GM21515 (cell line): ENCODE results near the gene ACOT2.
"Not testable (repeated sequence)": the region's sequence is repeated elsewhere in the genome, so short reads cannot be mapped to it uniquely, and the experiment has no call there.

ENCODE experiments used
- ATAC-seq: cut with Tn5 transposase; IDR thresholded peaks from one replicate; pipeline ENCODE4 v1.9.1; 2021; ENCODE audit not compliant: unreplicated experiment

ACOT2 gene

DNA sequence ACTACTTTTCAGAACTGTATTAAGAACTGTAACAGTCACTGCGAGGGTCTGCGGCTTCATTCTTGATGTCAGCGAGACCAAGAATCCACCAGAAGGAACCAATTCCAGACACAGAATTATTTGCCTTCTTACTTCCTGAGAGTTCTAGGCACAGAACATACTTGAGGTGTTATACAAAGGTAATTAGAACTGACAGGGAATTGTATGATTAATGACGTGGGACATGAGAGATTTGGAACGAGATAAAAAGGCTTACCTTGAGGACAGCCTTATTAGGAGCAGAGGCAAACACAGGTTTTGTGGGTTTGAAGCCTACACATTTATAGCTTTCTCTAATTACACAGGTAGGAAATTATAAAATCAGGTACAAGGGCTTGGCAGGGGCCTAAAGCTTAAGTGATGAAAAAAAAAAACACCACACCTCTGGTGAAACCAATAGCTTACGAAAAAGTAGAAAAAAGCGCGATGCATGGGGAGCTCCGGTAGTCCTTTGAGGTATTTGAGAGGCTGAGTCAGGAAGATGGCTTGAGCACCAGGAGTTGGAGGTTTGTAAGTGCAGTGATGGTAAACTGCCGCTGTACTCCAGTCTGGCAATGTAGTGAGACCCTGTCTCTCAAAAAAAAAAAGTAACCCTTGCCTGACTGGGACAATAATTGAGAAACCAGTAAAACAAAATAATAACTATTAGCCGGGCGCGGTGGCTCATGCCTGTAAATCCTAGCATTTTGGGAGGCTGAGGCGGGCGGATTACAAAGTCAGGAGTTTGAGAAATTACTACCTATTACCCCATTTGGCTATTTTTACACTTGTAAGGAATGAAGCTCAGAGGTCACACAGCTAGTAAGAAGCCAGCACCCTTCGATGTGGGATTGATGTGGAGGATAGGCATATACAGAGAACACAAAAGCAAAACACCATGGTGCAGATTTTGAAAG lies 795 bp upstream of the ACOT2 start:
- ATAC-seq = no peak

DNA sequence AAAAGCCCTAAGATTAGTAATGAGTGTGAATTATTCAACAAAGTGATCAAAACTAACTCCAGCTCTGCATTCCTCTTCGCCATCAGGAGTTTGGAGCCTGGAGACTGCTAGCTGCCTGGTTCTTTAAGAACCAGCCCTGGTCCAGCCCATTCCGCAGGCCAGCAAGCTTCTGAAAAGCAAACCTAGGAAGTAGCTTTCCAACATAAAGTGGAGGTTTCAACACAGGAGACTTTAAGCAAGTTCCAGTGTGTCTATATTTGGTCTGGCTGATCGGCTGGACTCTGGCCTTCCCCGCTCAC lies 178 bp upstream of the ACOT2 start:
- ATAC-seq = not testable (repeated sequence)

DNA sequence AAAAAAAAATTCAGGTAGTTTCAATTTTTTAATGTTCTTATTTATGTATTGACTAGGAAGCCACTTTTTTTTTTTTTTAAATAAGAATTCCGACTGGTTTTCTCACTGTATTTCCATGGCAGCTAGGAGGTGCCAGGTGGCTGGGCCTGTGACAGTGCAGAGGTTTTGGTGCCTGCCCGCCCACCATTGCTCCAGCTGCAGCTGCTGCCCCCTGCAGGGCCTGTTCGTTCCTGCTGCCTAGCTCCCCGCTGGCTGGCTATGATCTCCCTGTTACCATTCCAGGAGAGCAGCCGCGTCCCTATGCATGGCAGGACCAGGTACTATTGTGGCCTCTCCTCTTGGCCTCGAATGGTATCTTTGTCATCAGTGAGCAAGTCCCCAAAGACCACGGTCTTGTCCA lies 1.9 kb downstream of the ACOT2 start:
- ATAC-seq = not testable (repeated sequence)

DNA sequence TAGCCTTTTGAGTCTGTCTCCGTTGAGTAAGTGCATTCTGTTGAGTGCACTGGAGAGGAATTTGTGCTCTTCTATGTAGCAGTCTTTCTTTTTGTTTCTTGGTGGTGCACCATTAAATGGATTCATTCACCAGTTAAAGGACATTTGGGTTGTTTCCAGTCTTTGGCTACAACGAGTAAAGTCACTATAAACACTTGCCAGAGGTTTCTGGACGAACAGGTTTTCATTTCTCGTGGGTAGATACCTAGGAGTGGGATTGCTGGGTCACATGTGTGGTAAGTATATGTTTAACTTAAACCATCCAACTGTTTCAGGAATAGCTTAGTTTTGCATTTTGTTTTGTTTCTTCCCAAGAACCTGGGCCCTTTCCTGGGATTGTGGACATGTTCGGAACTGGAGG lies 4.0 kb downstream of the ACOT2 start:
- ATAC-seq = not testable (repeated sequence)

DNA sequence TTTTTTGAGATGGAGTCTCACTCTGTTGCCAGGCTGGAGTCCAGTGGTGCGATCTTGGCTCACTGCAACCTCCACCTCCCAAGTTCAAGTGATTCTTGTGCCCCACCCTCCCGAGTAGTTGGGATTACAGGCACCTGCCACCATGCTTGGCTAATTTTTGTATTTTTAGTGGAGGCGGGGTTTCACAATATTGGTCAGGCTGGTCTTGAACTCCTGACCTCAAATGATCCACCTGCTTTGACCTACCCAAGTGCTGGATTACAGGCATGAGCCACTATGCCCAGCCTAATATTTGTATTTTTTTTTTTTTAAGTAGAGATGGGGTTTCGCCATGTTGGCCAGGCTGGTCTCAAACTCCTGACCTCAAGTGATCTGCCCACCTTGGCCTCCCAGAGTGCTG lies 4.7 kb downstream of the ACOT2 start:
- ATAC-seq = not testable (repeated sequence)

DNA sequence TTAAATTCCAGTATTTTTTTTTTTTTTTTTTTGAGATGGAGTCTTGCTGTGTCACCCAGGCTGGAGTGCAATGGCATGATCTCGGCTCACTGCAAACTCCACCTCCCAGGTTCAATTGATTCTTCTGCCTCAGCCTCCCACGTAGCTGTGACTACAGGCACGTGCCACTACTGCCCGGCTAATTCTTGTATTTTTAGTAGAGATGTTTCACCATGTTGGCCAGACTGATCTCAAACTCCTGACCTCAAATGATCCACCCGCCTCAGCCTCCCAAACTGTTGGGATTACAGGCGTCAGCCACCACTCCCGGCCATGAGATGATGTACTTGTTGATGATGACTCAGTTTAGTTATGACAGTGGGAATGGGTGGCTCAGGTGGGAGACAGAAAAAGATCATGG lies 5.2 kb downstream of the ACOT2 start:
- not testable (repeated sequence) for ATAC-seq

DNA sequence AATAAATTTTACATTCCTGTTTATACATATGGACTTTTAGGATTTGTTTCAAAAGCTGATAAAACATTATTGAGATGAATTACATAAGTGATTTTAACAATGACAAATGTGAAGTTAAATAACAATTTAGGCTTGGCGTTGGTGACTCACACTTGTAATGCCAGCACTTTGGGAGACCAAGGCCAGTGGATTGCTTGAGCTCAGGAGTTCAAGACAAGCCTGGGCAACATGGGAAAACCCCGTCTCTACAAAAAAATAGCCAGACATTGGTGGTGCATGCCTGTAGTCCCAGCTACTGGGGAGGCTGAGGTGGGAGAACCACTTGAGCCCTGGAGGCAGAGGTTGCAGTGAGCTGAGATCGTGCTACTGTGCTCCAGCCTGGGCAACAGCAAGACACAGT lies 7.4 kb downstream of the ACOT2 start:
- no peak for ATAC-seq

DNA sequence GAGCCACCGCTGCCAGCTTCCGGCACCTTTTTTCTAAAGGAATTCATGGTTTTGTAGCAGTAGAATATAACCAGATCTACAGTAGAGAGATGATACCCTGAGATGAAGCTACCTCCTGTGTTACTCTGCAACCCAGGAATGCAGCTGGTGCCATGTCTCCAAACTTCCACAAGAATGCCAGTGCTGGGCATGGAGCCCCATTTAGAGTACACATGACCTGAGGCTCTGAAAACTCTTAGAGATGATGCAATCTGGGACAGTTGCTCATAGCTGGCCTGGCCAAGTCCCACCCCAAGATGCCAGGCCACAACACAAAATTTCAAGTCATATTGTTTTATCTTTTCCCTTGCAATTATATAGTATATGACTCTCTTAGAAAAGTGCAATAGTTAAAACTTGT lies 8.2 kb downstream of the ACOT2 start:
- not testable (repeated sequence) for ATAC-seq

DNA sequence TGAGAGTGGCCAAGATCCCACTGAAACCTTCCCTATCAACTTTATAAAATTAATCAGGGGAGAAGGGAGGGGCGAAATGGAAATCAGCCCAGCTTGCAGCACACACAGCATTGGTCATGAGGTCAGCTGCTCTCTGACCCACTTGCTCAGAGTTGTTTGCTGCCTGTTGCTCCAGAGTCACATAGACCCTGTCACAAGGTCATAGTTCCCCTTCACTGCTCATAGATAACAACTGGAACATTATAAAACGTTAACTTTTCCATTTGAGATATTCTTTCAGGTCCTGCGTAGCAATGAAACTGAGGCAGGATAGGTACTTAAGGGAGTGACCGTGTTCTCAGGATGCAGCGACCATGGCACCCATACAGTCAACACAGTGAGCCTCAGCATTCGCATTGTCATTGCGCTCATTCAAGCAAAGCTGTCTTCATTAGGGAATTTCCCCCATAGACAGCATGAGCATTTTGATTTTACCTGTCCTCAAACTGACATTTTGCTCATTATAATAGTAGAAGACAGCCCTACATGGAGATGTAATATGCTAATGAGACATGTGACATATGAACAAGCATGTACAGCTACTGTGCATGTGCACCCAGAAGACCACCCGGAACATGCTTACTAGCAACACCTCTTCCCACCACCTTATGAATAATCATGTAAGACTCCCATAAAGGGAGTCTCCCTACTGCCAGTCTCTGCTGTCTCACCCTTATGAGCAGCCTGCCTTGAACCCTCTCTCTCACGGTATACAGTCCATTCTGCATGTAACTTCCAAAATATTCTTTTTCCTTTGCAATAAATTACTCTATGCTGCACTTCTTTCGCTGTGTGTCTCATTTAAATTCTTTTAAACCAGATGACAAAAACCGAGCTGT lies 13.3 kb downstream of the ACOT2 start:
- ATAC-seq = not testable (repeated sequence)

DNA sequence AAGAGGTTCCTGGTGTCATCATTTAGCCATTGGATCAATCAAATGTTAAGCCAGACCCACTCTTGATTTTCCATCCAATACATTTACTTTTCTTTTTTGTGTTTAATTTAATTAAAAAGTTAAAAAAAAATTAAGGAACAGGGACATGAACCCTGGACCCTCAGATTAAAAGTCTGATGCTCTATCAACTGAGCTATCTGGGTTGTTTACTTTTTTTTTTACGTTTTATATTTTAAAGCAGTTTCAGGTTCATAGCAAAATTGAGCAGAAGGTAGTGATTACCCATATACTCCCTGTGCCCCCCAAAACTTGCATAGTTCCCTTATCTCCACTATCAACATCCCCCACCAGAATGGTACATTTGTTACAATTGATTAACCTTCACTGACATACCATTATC lies 19.7 kb downstream of the ACOT2 start:
- no peak for ATAC-seq

DNA sequence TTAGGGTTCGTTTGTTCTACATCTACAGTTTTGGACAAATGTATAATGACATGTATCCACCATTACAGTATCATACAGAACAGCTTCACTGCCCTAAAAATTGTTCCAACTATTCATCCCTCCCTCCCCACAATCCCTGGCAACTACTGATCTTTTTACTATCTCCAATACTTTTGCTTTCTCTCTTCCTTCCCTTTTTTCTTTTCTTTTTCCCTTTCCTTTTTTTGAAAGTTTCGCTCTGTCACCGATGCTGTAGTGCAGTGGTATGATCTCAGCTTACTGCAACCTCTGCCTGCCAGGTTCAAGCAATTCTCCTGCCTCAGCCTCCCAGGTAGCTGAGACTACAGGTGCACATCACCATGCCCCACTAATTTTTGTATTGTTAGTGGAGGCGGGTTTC lies 20.1 kb downstream of the ACOT2 start:
- ATAC-seq = no peak

DNA sequence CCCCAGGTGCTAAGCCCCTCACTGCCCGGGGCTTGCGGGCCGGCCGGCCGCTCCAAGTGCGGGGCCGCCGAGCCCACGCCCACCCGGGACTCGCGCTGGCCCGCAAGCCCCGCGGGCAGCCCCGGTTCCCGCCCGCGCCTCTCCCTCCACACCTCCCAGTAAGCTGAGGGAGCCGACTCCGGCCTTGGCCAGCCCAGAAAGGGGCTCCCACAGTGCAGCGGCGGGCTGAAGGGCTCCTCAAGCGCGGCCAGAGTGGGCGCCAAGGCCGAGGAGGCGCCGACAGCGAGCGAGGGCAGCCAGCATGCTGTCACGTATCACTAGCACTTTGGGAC lies 21.6 kb downstream of the ACOT2 start:
- not testable (repeated sequence) for ATAC-seq

DNA sequence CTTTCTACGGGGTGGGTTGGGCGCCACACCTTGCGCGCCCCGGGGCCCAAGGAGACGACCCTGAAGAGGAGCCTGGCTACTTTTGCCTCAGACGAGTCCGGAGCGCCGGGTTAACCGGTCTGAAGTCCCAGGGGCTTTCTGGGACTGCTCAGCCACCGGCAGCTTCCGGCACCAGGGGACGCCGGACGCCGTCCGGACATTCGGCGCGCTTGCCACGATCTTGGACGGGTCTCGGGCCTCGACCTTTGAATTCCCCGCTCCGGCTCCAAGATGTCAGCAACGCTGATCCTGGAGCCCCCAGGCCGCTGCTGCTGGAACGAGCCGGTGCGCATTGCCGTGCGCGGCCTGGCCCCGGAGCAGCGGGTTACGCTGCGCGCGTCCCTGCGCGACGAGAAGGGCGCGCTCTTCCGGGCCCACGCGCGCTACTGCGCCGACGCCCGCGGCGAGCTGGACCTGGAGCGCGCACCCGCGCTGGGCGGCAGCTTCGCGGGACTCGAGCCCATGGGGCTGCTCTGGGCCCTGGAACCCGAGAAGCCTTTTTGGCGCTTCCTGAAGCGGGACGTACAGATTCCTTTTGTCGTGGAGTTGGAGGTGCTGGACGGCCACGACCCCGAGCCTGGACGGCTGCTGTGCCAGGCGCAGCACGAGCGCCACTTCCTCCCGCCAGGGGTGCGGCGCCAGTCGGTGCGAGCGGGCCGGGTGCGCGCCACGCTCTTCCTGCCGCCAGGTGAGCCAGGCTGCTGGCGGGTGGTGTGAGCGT lies 22.9 kb downstream of the ACOT2 start, which contains the start of gene ACOT4:
Gene ACOT4, plus strand, starts transcription at position 184 of the 760 bp plus-strand sequence. Its CDS starts 87 bp downstream, at position 271.
- ATAC-seq = no peak

DNA sequence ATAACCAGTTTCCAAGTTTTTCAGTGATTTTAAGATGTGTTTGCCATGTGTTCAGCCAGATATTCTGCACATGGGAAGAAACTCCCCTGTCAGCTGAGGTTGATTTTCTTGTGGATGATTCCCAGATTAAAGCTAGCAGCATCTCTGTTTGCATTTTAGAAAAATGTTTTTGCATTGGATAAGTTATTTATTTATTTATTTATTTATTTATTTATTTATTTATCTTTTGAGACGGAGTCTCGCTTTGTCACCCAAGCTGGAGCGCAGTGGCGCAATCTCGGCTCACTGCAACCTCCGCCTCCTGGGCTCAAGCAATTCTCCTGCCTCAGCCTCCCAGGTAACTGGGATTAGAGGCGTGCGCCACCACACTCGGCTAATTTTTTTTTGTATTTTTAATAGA lies 25.5 kb downstream of the ACOT2 start:
- ATAC-seq = no peak

DNA sequence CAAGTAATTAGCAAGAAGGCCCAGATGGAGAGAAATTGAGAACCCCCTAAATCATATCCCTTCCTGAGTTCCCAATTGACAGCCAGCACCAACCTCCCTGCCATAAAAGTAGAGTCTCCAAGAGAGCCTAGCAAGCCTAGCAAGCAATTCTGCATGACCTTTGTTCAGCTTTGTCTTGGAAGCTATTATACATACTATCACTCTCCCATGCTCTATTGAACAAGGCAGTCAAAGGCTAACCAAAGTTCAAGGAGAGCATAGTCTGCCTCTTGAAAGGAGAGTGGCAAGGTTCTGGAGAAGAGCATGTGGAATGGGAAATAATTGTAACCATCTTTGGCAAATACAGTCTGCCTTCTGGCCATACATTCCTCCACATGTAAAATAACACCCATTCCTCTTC lies 30.5 kb downstream of the ACOT2 start:
- ATAC-seq = no peak

DNA sequence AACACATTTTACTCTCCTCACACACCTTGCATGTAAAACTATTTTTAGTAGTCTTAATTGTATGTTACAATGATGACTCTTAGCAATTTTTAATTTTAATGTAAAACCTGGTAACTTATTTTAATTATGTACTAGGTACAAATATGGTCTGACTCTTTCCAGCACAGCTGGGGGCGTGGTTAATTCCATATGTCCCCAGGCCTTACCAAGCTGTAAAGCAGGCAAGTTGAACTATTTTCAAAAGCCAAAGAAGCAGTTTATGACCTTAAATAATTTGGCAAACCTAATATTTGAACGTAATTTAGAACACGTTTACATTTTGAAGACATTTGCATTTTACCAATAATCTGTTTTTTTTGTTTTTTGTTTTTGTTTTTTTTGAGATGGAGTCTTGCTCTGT lies 34.0 kb downstream of the ACOT2 start:
- ATAC-seq = no peak

DNA sequence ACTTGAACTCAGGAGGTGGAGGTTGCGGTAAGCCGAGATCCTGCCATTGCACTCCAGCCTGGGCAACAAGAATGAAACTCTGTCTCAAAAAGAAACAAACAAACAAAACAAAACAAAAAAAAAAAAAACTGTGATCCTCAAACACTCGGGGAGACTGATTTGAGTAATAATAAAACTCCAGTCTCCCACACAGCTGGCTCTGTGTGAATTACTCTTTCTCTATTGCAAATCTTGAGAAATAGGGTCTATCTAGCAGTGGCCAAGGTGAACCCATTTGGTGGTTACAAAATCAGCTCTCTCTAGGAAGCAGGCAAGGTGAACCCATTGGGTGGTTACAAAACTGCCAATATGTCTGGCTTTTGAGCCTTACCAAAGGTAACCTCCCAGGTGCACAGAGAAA lies 37.3 kb downstream of the ACOT2 start:
- ATAC-seq = no peak

DNA sequence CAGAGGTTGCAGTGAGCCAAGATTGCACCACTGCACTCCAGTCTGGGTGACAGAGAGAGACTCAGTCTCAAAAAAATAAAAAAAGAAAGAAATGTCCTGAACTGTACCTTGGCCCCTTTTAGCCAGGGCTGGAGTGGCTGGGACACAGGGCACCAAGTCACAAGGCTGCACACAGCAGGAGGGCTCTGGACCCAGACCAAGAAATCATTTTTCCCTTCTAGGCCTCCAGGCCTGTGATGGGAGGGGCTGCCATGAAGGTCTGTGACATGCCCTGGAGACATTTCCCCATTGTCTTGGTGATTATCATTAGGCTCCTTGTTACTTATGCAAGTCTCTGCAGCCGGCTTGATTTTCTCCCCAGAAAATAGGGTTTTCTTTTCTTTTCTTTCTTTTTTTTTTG lies 38.2 kb downstream of the ACOT2 start:
- no peak for ATAC-seq

DNA sequence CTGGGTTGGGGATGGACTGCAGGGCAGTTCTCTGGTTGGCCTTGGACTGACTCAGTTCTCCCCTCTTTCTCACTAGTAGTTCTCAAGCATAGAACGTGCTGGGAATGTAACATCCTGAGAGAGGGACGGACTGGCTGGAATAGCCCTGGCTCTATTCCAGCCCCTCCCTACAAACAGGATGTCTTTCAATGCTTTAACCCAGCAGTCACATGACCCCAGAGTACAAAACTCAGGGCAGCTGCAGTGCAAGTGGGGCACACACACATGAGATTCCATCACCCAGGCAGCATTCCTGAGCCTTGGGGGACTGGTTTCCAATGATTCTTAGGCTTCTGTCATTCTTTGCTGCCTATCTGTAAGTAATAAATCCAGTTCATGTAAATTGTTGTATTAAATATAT lies 41.7 kb downstream of the ACOT2 start:
- ATAC-seq = no peak

DNA sequence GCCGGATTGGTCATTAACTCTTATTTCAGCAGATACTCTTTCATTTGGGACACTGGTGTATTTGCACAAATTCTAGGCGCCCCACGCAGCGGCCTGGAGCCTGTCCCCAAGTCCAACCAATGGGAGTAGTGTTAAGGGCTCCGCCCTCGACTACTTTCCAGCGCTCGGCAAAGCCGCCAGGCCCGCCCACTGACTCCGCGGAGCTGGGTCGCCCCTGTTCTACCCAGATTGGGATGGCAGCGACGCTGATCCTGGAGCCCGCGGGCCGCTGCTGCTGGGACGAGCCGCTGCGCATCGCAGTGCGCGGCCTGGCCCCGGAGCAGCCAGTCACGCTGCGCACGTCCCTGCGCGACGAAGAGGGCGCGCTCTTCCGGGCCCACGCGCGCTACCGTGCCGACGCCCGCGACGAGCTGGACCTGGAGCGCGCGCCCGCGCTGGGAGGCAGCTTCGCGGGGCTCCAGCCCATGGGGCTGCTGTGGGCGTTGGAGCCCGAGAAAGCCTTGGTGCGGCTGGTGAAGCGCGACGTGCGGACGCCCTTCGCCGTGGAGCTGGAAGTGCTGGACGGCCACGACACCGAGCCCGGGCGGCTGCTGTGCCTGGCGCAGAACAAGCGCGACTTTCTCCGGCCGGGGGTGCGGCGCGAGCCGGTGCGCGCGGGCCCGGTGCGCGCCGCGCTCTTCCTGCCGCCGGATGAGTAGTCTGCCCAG lies 43.5 kb downstream of the ACOT2 start, which contains the start of gene ACOT6:
Gene ACOT6, plus strand, starts transcription at position 179 of the 707 bp plus-strand sequence. Its CDS starts 55 bp downstream, at position 234.
- ATAC-seq = peak; percentile 55

DNA sequence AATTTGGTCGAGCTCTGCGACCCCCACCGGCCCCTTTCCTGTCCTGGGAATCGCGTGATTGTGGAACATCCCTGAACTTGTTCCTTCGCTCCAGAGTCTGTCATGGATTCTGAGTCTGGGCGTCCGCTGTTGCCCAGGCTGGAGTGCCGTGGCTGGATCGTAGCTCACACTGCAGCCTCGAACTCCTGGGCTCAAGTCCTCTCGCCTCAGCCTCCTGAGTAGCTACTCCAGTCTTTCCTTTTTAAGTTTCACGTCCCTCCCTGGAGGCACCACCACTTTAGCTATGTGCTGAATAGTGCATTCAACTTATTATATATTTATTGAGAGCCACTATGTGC lies 44.0 kb downstream of the ACOT2 start:
- ATAC-seq = no peak
